HUES64 (cell line): Measurements from ENCODE around the gene PKN3.
A peak's percentile ranks its signal among the peaks of the same experiment; 100 is the strongest.

Source experiments
- H3K27ac ChIP-seq: 2 replicates; pipeline ENCODE4 v1.7.0; 2013; ENCODE audit warnings: low read depth, low read length, inconsistent platforms
- H3K27me3 ChIP-seq: 2 replicates; pipeline ENCODE4 v1.6.1; 2013; ENCODE audit warnings: mild to moderate bottlenecking, low read length; ENCODE audit not compliant: insufficient read depth
- H3K36me3 ChIP-seq: 2 replicates; pipeline ENCODE4 v1.6.1; 2013; ENCODE audit warnings: mild to moderate bottlenecking, low read length; ENCODE audit not compliant: insufficient read depth
- H3K4me1 ChIP-seq: 2 replicates; pipeline ENCODE4 v1.6.1; 2013; ENCODE audit warnings: mild to moderate bottlenecking, low read length, moderate library complexity; ENCODE audit not compliant: insufficient read depth
- H3K4me3 ChIP-seq: 2 replicates; pipeline ENCODE4 v1.5.1; 2013; ENCODE audit warnings: mild to moderate bottlenecking, low read length, moderate library complexity
- H3K9ac ChIP-seq: 2 replicates; pipeline ENCODE4 v1.6.1; 2013; ENCODE audit warnings: mild to moderate bottlenecking, low read depth, low read length
- H3K9me3 ChIP-seq: 2 replicates; pipeline ENCODE4 v1.6.1; 2013; ENCODE audit warnings: low read depth, low read length; ENCODE audit not compliant: insufficient read depth
- WGBS: fragments of 150-250, 120-280 bp; methylation state at CpG from one replicate; pipeline ENCODE4 v1.1.7; 2013; ENCODE audit warnings: missing lambda C conversion rate; 5-methylcytosine and 5-hydroxymethylcytosine counted together

Gene PKN3

GRCh38 chr9:128719919-128720605 lies 17.8 kb downstream of the PKN3 start:
- peaks cover under 1% of the 10 kb centered on the region; the same call in 1 of the 2 replicates for H3K4me1 ChIP-seq
- H3K9me3 ChIP-seq, result no peaks in the 10 kb centered on the region
- H3K4me3 ChIP-seq, result no peak overlapping the region
- peaks cover 21% of the 10 kb centered on the region for H3K36me3 ChIP-seq
- H3K9ac ChIP-seq, result no peak overlapping the region
- H3K27me3 ChIP-seq, result no peaks in the 10 kb centered on the region
- H3K27ac ChIP-seq, result no peak overlapping the region
- 94% methylated on average over 30 of the region's 30 CpGs for WGBS

GRCh38 chr9:128720841-128721486 lies 18.7 kb downstream of the PKN3 start:
- H3K27me3 ChIP-seq, result no peaks in the 10 kb centered on the region
- no peak overlapping the region for H3K4me3 ChIP-seq
- no peak overlapping the region for H3K9ac ChIP-seq
- 95% methylated on average over 22 of the region's 22 CpGs for WGBS
- no peak overlapping the region for H3K27ac ChIP-seq
- peaks cover 21% of the 10 kb centered on the region for H3K36me3 ChIP-seq
- no peaks in the 10 kb centered on the region for H3K9me3 ChIP-seq
- H3K4me1 ChIP-seq, result peaks cover 2% of the 10 kb centered on the region; the same call in 1 of the 2 replicates

DNA sequence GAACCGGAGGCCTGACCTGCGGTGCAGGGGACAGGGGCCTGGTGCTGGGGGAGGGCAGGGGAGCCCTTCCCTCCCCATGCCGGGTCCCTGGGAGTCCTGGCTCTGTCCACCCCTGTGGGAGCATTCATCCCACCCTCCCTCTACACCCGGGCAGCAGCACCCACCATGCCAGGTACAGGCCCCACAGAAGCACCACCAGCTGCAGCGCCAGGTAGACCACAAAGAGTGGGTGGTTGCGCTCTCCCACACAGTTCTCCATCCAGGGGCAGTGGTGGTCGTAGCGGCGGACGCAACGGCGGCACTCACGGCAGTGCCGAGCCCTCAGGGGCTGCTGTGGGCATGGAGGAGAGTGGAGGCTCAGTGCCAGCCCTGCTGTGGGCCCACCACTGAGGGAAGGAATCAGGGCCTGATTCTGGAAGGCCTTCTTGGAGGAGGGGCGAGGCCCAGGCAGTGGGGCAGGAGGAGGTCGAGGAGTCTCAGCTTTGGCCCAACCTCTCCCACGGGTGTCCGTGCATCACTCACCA lies 19.2 kb downstream of the PKN3 start:
- Histone ChIP-seq H3K9ac (no peak overlapping the region), H3K36me3 (peaks cover 21% of the 10 kb centered on the region), H3K4me3 (no peak overlapping the region), H3K9me3 (no peaks in the 10 kb centered on the region), H3K27ac (no peak overlapping the region), H3K27me3 (no peaks in the 10 kb centered on the region), H3K4me1 (peaks cover 2% of the 10 kb centered on the region; the same call in 1 of the 2 replicates)
- WGBS, result 96% methylated on average over 18 of the region's 18 CpGs

GRCh38 chr9:128722380-128723351 lies 20.4 kb downstream of the PKN3 start:
- peak overlapping the region; percentile 78 for H3K4me3 ChIP-seq
- H3K4me1 ChIP-seq, result peaks cover 2% of the 10 kb centered on the region; the same call in 1 of the 2 replicates
- WGBS, result 81% methylated on average over 9 of the region's 9 CpGs
- no peak overlapping the region for H3K27ac ChIP-seq
- no peaks in the 10 kb centered on the region for H3K9me3 ChIP-seq
- H3K9ac ChIP-seq, result peak overlapping the region; percentile 33; the same call in 1 of the 2 replicates
- no peaks in the 10 kb centered on the region for H3K27me3 ChIP-seq
- peaks cover 21% of the 10 kb centered on the region for H3K36me3 ChIP-seq

DNA sequence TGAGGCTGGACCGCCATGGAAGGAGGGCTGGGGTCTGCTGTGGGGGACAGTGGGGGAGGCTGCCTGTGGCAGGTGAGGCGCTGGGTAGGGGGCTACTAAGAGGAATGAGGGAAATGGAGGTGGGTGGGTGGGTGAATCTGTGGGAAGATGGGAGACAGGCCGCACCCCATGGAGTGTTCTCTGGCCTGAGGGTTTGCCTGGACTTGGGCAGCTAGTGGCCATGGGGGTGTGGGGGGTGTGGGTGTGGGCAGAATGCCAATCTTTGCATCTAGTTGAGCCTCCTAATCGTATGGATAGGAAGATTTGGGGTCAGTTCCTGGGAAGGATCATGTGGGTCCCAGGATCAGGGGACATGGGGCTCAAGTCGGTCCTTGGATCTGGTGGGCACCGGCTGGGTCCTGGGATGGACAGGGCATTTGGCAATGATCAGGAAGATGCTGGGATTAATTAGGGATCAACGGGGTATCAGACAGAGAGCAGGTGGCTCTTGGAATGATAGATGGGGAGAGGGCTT lies 21.1 kb downstream of the PKN3 start:
- 40% methylated on average over 7 of the region's 7 CpGs for WGBS
- peaks cover 18% of the 10 kb centered on the region for H3K36me3 ChIP-seq
- peak overlapping the region; percentile 78 for H3K4me3 ChIP-seq
- H3K9me3 ChIP-seq, result no peaks in the 10 kb centered on the region
- peak overlapping the region; percentile 80 for H3K9ac ChIP-seq
- no peak overlapping the region for H3K27ac ChIP-seq
- H3K27me3 ChIP-seq, result no peaks in the 10 kb centered on the region
- H3K4me1 ChIP-seq, result peaks cover 2% of the 10 kb centered on the region; the same call in 1 of the 2 replicates

DNA sequence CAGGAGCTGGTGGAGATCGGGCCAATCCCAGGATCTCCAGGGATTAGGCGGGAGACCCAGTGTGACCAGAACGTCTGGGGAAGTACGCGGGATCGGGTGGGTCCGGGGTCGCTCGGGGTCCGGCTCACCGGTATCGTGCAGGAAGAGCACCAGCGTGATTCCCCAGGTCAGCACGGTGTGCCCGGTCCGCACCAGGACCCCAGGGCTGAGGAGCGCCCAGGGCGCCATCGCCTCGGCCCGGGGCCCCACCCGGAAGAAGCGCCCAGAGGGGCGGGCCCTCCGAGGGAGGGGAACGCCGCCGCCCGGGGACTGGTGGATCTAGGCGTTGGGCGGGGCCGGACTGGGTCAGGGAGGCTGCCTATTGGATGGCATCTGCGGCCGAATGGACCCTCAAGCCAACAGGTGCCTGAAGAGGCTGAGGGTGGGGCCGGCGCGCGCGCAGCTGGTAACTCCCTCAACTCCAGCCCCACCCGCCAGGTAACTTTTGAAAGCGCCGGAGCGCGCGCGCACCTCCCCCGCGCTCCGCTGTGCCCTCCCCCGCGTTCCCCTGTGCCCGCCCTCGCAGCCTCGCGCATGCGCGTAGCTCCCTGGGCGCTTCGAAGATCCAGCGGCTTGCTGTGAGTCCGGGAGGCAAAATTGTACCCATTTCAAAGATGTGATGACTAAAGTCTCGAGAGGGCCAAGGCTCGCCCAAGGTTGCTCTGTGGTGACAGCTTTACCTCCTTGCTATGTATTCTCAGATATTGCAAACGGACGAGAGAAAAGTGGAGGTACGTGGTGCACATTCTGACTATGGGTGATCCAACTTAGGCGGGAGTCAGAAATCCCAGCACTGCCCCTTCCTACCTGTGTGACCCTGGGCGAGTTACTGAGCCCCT lies 21.8 kb downstream of the PKN3 start, which contains the start of gene ZDHHC12:
TSS of gene ZDHHC12 (minus strand) at position 262 of the 878 bp plus-strand sequence. CDS start at position 228, 34 bp downstream.
- peak within 1 kb of the TSS; percentile 56; the same call in 1 of the 2 replicates for H3K27ac ChIP-seq
- H3K36me3 ChIP-seq, result peaks cover 18% of the 10 kb centered on the region
- H3K27me3 ChIP-seq, result no peaks in the 10 kb centered on the region
- peak within 1 kb of the TSS; percentile 80 for H3K9ac ChIP-seq
- H3K9me3 ChIP-seq, result no peaks in the 10 kb centered on the region
- H3K4me3 ChIP-seq, result peak within 1 kb of the TSS; percentile 78
- H3K4me1 ChIP-seq, result peaks cover 2% of the 10 kb centered on the region; the same call in 1 of the 2 replicates
- WGBS, result 2% methylated on average over 68 of the region's 68 CpGs

DNA sequence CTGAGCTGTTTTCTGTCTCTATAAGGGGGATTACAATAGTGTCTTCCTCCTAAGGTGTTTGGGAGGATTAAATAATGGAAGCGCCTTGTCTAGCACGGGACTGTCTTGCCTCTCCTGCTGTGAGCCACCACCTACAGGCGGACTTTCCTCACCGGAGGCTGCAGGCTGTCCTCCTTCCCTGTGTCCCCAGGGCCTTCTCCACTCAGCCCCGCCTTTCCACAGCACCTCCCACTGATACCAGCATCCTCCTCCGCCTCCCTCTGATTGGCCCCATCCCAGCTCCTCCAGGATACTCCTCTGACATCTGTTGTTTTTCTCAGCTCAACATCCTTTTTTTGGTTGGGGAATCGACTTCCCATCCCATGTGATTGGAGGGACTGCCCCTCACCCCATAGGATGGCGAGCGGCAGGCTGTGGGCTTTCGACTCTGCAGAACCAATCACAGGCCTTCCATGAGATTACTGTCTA lies 22.5 kb downstream of the PKN3 start:
- no peaks in the 10 kb centered on the region for H3K27me3 ChIP-seq
- peaks cover 2% of the 10 kb centered on the region; the same call in 1 of the 2 replicates for H3K4me1 ChIP-seq
- peak overlapping the region; percentile 78 for H3K4me3 ChIP-seq
- H3K9ac ChIP-seq, result no peak overlapping the region
- peaks cover 14% of the 10 kb centered on the region for H3K36me3 ChIP-seq
- peak overlapping the region; percentile 56; the same call in 1 of the 2 replicates for H3K27ac ChIP-seq
- WGBS, result 26% methylated on average over 10 of the region's 10 CpGs
- no peaks in the 10 kb centered on the region for H3K9me3 ChIP-seq

DNA sequence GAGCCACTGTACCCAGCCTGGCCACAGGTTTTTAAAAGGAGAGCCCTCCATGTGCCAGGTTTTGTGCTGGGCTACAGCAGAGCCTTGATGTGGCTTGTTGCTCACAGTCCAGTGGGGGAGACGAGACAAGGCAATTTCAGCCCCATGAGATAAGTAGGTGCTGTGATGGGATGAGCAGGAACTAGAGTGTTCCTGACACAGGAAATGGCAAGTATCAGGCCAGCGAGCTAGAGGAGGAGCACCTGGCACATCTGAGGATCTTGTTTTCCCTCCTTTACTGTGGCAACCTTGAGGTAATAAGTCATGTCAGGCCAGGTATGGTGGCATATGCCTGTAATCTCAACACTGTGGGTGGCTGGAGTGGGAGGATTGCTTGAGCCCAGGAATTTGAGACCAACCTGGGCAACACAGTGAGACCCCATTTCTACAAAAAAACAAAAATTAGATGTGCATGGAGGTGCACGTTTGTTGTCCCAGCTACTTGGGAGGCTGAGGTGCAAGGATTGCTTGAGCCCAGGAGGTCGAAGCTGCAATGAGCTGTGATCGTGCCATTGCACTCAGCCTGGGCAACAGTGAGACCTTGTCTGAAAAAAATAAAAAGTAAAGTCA lies 25.4 kb downstream of the PKN3 start:
- Histone ChIP-seq H3K9me3 (no peaks in the 10 kb centered on the region), H3K9ac (no peak overlapping the region), H3K4me1 (peaks cover 2% of the 10 kb centered on the region; the same call in 1 of the 2 replicates), H3K36me3 (peaks cover 4% of the 10 kb centered on the region; the same call in 1 of the 2 replicates), H3K4me3 (no peak overlapping the region), H3K27me3 (no peaks in the 10 kb centered on the region), H3K27ac (no peak overlapping the region)
- 93% methylated on average over 5 of the region's 5 CpGs for WGBS

- H3K9me3 ChIP-seq, result no peaks in the 10 kb centered on the region
- peaks cover 4% of the 10 kb centered on the region; the same call in 1 of the 2 replicates for H3K36me3 ChIP-seq
- no peak overlapping the region for H3K27ac ChIP-seq
- no peaks in the 10 kb centered on the region for H3K27me3 ChIP-seq
- H3K4me1 ChIP-seq, result peaks cover 2% of the 10 kb centered on the region; the same call in 1 of the 2 replicates
- no peak overlapping the region for H3K4me3 ChIP-seq
- no peak overlapping the region for H3K9ac ChIP-seq
- WGBS, result 88% methylated on average over 7 of the region's 7 CpGs
Measured at GRCh38 chr9:128728298-128728697, 26.0 kb downstream of the PKN3 start.
